CD4-positive, alpha-beta T cell treated with Interleukin-12 subunit alpha and Interleukin-12 subunit beta, for 1 hour (primary cell): Measurements from ENCODE around the gene SERPINA1.

Experiments used
- DNase-seq: peaks from one replicate; pipeline ENCODE4 v3.0.0-alpha.2; 2020

Gene SERPINA1

GRCh38 chr14:94344389-94344788, 44.0 kb downstream of the SERPINA1 start:
- no peak for DNase-seq

DNA sequence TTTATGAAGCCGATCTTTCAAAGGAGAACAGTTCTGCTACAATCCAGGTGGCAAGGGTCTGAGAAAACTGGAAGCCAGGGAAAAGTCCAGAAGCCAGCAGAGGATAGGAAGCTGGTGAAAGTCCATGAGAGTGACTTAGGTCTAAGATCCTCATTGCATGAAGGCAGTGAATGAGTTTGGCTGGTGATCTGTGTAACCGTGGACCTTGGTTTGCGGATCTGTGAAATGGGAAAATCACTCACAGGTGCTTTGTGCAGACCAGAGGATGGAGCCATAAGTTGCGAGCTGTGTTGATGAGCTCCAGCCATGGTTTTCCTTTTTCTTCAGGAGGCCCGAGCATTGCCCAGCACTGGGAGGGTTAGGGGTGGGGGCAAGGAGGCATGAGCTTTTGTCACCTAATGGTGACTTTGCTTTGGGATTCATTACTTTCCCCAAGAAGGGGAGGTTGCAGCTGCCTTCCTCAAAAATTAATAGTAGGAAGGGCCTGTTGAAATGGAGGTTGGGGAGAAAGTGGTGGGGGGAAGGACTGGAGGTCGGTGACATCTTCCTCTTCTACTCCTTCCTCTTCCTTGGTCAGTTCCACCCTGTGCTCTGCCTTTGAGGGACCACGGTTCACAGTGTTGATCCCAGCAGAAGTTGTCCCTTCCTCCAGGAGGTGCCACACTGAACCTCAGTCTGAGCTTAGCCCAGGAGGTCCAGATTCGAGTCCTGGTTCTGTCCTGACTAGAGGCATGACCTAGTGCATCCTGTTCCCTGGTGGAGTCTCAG, 45.0 kb downstream of the SERPINA1 start:
- no peak for DNase-seq

DNA sequence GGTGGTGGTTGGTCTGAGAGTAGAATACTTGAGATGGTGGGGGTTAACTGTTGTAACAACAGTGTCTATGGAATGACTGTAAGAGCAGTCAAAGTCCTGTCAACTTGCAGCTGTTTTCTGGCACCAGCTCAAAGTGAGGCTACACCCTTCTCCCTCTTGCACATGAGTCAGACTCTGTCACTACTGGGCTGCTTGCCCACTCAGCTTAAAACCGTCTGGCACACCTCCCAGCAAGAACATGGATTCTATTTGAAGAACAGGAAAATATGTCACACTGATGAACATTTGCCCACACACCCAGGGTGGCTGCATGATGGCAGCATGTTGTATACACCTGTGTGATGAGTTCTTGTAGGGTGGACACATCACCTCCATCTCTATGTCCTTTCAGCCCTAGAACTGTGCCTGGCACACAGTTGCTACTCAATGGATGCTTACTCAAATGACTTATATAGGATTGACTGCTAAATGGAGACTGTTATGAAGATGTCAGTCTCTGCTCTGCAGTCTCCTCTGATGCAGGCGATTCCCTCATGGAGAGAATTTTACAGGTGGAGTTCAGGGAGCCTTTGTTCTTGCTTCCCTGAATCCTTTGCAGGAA, 46.0 kb downstream of the SERPINA1 start:
- DNase-seq, result peak; percentile 8

DNA sequence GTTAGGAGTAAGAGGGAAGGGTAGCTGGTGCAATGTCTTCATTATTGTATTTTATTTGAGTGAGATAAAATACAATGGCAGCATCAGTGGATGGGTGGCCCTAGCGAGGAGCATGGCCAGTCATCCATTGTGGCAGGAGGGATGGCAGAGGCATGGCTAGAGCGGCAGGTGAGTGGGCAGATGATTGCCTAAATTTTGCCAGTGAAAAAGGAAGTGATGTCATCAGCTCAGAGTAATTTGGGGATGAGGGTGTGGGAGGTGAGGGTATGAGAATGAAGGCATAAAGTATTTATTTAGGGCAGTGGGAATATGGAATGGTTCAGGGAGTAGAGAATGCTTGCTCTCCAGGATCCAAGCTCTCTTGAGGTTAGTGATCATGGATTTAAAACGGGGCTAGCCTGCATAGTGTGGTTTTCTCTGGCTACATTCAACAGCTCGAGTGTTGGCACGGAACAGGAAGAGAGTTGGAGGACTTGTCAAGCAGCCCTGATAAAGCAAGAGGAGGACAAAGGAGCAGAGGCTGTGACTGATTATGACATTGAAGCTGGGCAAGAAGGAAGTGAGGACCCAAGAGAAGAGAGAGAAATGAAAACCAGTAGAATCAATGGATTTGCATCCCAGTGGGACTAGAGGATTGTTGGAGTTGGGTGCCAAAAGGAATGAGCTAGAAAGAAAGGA, 46.6 kb downstream of the SERPINA1 start:
- DNase-seq, result no peak

GRCh38 chr14:94340533-94340932, 47.9 kb downstream of the SERPINA1 start:
- no peak for DNase-seq

DNA sequence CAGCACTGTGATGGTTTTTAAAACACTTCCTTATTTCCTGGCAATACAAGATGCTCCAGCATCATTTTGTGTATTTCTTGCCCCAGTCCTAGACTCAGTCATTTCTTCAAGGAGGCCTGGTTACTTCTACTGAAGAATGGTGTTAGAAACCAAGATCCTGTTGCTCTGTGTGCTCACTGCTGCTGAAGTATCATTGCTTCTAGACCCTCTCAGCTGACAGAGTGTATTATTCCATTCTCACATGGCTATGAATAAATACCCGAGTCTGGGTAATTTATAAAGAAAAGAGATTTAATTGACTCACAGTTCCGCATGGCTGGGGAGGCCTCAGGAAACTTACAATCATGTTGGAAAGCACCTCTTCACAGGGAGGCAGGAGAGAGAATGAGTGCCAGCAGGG, 50.4 kb downstream of the SERPINA1 start:
- no peak for DNase-seq

DNA sequence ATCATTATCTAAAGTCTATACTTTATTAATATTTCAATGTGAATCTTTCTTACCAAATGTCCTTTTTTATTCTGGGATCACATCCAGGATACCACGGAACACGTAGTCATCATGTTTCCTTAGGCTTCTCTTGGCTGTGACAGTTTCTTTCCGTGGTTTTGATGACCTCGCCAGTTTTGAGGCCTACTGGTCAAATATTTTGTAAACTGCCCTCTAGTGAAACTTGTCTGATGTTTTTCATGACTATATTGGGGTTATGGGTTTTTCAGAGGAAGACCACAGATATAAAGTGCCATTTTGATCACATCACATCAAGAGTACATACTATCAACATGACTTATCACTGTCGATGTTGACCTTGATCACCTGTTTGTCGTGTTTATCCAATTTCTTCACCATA, 51.1 kb downstream of the SERPINA1 start:
- no peak for DNase-seq

- no peak for DNase-seq
These were observed 53.5 kb downstream of the SERPINA1 start for GRCh38 chr14:94334872-94335271.

DNA sequence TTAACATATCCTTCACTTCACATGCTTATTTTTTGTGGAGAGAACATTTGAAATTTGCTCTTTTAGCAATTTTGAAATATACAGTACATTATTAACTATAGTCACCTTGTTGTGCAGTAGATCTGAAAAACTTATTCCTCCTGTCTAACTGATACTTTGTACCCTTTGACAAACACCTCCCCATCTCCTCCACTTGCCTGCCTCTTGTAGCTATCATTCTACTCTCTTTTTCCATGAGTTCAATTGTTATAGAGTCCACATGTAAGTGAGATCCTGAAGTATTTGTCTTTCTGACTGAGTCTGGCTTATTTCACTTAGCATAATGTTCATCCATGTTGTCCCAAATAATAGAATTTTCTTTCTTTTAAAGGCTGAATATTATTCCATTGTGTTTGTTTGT, 55.8 kb downstream of the SERPINA1 start:
- DNase-seq, result no peak

DNA sequence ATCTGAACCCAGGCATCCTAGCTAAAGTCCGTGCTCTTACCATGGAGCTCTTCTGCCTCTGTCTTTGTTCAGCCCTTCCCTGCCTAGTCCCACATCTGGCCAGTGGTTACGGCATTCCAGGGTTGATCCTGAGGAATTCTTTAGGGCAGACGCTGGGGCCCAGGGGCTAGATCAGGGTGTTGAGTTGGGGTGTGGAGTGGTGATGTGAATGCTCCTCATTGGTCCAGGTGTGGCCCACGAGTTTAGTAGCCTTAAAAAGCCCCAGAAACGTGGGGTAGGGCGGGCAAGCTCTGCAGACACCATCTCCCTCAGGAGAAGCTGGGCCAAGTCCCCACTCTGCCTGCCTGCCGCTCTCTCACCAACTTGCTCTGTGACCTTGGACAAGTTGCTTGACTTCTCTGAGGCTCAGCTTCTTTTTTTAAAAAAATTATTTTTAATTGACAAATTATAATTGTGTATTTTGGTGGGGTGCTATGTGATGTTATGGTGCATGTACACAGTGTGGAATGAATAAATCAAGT, 56.3 kb downstream of the SERPINA1 start:
- no peak for DNase-seq

GRCh38 chr14:94331462-94331861, 56.9 kb downstream of the SERPINA1 start:
- DNase-seq, result no peak

GRCh38 chr14:94330857-94331256, 57.5 kb downstream of the SERPINA1 start:
- DNase-seq, result no peak

GRCh38 chr14:94330432-94330831, 58.0 kb downstream of the SERPINA1 start:
- DNase-seq, result no peak

DNA sequence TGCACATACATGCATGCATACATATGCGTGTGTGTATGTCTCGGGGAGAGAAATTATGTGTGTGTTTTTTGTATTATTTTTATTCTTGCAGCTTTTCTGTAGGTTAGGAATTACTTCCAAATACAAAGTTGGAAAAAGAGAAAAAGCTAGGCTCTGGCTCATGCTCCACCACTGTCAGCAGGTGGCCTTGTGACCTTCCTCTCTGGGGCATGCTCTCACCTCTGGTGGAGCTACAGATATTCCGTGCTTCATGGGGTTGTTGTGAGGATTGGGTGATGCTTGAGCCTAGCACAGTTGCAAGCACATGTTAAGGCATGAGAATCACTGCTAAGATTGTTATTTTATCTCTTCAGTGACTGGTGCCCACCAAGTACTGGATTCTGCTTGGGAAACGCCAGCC, 58.5 kb downstream of the SERPINA1 start:
- no peak for DNase-seq

DNA sequence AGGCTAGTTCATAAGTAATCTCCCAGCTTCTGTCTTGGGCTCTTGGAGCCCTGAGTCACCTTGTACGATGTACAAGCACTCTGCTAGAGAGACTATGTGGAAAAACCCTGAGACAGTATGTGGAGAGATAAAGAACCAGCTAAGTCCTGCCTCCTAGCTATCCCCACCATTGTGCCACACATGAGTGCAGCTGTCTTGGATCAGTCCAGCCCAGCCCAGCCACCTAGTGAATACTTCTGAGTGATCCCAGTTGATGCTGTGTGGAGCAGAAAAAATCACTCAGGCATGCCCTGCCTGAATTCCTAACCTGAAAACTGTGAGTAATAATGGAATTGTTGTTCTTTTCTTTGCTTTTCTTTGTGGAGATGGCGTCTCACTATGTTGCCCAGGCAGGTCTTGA, 60.2 kb downstream of the SERPINA1 start:
- no peak for DNase-seq
